CD1c-positive myeloid dendritic cell (primary cell): ENCODE results near the gene CDC16.
A peak's percentile ranks its signal among the peaks of the same experiment; 100 is the strongest.
"Not testable (repeated sequence)": the region's sequence is repeated elsewhere in the genome, so short reads cannot be mapped to it uniquely, and the experiment has no call there.

Experiments used
- DNase-seq: peaks from one replicate; pipeline ENCODE4 v3.0.0-alpha.2; 2016; ENCODE audit errors: extremely low spot score

The CDC16 gene

DNA sequence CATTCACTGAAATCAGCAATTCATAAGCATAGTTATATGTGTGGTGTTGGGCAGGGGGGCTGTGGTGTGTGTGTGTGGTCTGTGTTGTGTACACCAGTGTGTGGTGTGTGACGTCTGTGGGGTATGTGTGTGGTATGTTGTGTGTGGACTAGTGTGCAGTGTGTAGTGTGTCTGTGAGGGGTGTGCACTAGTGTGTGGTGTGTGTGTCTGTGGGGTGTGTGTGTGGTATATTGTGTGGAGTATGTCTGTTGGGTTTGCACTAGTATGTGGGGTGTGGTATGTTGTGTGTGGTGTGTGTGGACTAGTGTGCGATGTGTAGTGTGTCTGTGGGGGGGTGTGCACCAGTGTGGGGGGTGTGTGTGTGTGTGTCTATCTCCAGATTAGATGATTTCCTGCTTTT, 7.2 kb upstream of the CDC16 start:
- DNase-seq = no peak

DNA sequence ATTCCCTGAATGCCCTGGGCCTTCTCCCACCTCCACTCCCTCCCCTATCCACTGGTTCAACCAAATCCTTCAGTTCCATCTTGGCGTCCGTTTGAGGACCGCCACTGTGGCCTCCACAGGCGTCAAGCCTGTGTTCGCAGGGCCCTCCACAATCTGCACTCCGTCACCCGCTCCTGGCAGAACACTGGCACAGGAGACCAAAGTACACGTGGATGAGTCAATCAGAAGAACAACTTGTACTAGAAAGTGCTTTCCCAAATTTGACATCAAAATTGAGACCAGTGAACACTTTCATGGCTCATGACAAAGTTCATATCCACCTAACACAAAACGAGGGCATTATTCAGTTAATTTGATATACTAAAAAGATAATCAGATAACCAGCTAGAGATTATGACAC, 6.5 kb upstream of the CDC16 start:
- no peak for DNase-seq

DNA sequence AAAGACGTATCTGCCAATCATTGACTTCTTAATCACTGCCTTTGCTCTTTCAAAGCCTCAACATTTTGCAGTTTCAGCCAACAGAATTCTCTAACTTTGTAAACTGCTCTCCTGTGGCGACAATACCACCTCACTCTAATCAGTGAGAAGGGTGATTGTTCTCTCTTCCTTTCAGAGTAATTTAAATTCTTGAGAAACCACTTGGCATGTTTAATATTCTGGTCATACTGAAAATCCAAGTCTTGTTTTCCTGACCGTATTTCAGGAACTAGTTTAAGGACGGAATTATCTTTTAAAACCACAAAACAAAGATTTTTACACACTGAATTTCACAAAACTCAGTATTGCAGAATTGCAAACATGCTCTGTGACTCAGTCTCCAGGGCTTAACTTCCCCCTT, 5.2 kb upstream of the CDC16 start:
- peak; percentile 51 for DNase-seq

DNA sequence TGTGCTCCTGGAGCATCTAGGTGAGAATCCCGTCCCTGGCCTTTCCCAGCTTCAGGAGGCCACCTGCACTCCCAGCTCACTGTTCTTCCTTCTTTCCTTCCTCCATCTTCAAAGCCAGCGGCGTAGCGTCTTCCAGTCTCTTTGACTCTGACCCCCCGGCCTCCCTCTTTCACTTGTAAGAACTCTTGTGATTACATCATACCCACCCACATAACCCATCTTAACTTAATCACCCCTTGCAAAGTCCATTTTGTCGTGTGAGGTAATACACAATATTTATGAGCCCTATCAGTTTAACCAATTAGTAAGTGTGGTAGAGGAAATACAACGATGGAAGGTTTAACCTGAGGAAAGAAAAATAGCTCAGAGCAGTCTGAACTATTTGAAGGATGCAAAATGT, 4.6 kb upstream of the CDC16 start:
- DNase-seq = peak; percentile 42

DNA sequence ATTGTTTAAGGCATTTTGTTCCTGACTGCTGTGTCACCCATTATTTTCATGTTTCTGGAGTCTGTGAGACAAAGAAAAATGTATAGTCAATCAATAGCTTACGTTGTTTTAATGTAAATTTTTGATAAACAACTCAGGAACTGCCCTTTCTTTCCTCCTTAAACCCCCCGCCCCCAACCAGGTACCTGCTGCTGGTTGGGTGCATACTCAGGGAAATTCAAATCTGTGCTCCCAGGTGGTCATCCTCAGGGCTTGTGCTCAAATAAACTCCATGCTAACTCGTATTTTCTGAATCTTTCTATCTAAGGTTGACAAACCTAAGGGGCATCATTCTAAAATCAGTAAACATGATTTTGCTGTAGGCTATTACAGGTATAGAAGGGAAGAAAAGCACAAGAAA, 4.1 kb upstream of the CDC16 start:
- no peak for DNase-seq

DNA sequence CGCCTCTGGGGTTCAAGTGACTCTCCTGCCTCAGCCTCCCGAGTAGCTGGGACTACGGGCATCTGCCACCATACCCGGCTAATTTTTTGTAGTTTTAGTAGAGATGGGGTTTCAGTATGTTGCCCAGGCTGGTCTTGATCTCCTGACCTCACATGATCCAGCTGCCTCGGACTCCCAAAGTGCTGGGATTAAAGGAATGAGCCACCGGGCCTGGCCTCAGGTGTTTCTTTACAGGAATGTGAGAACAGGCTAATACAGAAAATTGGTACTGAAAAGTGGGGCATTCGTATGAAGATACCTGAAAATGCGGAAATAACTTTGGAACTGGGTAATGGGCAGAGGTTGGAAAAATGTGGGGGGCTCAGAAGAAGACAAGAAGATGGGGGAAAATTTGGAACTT, 2.8 kb upstream of the CDC16 start:
- no peak for DNase-seq

DNA sequence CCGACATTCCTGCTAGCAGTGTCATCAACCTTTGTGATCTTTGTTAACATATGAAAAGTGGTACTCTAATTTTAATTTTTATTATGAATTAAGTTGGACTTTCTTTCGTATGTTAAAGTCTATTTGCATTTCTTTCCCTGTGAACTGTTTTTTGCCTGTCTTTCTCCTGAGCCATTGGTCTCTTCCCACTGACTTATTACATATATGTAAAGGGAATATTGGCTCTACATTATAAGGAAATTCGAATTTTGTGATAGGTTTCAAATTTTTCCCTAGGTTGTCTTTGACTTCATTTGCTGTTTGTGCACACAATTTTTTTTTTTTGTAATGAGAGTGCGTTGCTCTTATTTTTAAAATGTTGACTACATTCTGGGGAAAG, 442 bp upstream of the CDC16 start:
- DNase-seq = no peak

DNA sequence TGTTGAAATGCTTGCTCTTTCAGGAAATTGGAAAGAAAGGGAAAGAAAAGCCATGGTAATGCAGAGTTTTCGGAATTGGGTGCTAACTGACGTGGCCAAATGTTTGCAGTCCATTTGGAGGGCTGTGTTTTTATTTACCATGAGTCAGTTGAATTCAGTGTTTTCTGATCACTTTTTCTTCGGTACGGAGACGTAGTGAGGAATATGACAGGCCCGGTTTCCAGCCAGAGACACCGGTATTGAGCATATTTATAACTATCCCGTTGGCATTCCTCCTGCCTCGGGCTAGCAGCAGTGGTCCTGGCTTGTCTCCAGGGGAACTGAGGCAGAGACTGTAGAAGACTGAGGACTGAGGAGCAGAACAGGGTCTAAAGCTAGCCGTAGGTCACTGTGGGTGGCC, 1.0 kb downstream of the CDC16 start:
- DNase-seq = no peak

DNA sequence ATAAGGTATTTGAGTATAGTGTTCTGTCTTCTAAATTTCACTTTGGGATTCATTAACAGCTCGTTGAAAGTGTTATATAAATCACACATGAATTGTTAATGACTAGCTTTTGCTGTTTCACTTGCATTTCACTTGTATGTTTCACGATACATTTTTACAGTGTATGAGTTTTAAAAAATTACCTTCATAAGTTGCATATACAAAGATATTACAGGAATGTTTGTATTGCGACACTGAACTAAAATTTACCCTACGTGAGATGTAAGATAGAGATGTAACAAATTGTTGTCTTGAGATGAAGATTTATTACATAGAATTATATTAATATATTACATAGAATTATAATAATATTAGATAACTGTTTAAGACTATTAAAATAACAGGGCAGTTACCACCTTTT, 1.5 kb downstream of the CDC16 start:
- no peak for DNase-seq

DNA sequence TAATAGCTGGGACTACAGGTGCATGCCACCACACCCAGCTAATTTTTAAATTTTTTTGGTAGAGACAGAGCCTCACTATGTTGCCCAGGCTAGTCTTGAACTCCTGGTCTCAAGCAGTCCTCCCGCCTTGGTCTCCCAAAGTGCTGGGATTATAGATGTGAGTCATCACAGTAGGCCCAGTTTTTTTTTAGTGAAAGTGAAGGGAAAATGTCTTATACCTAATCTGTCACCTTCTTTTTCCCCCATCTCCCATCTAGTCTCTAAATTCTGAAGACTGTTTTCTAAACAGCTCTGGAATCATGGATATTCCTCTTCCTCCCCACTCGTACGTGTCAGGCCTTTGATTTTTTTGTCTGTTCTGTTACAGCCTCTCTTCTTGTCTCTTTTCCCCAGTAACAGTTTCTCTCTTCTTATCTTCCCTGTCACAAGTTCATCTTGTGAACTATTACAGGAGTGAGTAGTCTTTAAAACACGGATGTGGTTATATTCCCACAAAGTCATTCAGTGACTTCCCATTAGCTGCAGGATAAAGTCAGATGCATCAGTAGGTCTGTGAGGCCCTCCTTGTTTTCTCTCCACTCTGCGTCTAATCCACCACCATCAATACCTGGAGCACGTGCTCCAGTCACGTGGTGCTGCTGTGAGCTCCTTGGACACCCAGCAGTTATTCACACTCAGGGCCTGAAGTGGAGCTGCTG, 2.9 kb downstream of the CDC16 start:
- DNase-seq = no peak

DNA sequence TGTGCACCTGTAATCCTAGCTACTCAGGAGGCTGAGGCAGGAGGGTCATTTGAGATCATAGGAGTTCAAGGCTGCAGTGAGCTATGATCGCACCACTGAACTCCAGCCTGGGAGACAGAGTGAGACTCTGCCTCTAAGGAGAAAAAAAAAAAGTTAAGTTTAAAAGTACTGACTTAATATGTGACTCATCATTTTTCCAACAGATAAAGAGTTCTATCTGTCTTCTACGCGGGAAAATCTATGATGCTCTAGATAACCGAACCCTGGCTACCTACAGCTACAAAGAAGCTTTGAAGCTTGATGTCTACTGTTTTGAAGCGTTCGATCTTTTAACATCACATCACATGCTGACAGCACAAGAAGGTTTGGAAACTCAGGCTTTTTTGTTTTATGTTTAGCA, 7.2 kb downstream of the CDC16 start:
- no peak for DNase-seq

DNA sequence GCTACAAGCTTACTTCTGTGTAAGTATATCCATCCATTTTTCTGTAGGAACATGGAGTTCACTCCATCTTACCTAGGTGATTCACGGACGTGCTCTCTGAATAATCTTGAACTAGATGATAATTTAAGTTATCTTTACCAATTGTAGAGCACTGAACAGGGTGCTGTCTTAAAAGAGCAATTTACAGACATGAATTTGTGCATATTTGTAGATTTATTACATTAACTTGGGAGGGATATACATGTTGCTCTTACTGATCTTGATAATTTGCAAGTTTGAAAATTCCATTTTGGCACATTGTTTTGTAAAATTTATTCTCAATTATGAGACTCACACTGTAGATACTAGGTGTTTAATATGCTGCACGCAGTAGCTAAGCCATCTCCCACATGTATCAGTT, 9.3 kb downstream of the CDC16 start:
- DNase-seq = no peak

DNA sequence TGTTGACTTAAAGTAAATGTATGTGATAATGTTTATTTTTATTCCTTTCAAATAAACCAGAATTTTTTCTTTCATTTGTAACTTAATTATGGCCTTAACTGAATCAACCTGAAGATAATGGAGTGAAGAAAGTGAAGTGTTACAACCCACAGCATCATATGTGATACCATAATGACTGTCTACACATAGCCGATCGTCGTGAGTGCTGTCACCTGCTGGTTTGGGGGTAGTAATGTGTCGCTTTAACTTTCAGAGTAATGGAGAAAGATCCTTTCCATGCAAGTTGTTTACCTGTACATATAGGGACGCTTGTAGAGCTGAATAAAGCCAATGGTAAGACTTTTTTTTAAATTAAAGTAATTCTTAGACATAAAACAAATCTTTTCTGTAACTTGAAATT, 9.9 kb downstream of the CDC16 start:
- DNase-seq = no peak

DNA sequence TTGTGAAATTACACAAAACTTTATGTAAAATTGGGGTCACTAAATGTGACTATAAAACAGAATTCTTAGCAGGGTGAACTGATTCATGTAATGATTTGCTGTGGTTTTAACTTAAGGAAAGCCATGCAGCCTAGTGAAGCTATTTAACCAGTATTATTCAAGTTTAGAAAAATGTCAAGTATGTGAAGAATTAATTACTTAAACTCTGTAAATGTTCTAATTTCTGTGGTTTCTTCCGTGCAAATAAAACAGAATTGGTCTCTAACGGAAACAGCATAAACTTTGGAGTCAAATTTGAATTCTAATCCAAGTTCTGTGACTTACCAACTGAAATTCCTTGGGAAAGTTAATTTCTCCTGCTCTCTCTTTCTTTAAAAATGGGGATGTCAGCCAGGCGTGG, 13.3 kb downstream of the CDC16 start:
- no peak for DNase-seq

DNA sequence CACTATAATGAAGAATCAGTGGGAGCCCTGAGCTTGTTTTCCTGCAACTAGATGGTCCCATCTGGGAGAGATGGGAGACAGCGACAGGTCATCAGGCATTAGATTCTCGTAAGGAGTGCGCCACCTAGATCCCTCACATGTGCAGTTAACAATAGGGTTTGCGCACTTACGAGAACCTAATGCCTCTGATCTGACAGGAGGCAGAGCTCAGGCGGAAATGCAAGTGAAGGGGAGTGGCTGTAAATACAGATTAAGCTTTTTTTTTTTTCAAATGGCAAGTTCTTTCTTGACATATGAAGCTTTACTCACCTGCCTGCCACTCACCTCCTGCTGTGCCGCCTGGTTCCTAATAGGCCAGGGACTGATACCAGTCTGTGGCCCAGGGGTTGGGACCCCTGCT, 14.4 kb downstream of the CDC16 start:
- DNase-seq = no peak

DNA sequence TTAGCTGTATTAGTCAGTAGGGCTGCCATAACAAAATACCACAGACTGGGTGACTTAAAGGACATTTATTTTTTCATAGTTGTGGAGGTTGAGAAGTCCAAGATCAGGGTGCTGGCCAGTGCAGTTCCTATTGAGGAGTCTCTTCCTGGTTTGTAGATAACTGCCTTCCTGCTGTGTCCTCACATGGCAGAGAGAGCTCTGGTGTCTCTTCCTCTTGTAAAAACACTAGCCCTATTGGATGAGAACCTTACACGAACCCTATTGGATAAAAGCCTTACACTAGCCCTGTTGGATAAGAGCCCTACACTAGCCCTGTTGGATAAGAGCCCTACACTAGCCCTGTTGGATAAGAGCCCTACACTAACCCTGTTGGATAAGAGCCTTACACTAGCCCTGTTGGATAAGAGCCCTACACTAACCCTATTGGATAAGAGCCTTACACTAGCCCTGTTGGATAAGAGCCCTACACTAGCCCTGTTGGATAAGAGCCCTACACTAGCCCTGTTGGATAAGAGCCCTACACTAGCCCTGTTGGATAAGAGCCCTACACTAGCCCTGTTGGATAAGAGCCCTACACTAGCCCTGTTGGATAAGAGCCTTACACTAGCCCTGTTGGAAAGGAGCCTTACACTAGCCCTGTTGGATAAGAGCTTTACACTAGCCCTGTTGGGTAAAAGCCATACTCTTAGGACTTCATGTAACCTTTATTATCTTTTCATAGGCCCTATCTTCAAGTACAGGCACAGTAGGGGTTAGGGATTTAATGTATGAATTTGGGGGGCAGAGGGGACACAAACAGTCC, 17.1 kb downstream of the CDC16 start:
- not testable (repeated sequence) for DNase-seq

DNA sequence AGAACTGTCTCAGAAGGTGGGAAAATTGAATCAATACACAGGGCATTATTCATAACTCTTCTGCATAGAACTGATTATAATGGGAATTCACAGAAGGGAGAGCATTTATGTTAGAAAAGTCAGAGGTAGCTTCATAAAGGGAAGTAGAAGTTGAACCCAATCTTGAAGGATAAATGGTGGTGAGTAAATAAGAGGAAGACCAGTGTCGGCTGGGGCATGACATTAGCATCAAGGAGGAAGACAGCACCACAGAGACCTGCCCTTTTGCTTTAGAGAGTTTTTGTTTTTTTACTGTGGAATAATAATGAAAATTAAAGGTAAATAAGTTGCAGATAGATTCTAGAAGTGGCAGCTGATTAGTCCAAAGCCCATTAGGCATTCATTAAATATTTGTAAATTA, 21.9 kb downstream of the CDC16 start:
- DNase-seq = no peak

DNA sequence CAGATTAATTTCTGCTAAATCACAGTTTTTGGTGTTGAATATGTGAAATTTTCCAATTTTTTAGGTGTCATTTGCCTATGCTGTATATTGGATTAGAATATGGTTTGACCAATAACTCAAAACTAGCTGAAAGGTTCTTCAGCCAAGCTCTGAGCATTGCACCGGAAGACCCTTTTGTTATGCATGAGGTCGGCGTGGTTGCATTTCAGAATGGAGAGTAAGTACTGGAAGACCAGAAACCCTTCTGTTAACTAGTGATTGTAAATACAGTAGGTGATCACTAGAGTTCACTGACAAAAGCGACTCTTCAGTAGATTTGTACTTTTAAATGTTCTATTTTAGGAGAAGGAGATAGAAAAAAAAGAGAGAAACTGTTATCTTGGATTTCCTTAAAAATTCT, 22.3 kb downstream of the CDC16 start:
- DNase-seq = no peak

DNA sequence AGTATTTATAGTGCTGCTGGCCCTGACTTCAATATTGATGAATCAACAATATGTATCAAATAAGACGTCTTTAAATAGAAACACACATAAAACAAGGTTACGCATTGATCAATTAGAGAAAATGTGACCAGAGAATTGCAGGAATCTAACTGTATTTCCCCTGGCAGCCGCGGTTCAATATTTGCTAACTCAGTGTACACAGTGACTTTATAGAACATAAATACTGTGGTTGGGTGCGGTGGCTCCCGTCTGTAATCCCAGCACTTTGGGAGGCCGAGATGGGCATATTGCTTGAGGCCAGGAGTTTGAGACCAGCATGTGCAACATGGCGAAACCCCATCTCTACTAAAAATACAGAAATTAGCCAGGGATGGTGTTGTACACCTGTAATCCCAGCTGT, 23.9 kb downstream of the CDC16 start:
- DNase-seq = no peak

DNA sequence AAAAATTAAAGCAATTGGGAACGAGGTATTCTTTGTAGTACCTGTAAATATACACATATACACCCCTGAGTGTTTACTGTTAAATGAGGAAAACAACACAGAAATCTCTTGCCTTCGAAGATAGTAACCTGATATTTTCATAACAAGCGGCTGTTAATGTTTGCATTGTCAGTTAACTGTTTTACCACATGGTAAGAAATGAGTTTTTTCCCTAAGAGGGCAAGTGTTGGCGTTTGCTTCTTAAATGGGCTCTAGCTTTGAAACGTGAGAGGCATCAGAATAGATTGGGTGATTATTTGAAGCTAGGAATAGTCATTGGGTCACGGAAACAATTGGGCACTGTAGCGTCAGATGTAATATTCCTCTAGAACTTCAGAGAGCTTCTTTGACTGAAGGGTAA, 24.7 kb downstream of the CDC16 start:
- DNase-seq = no peak

DNA sequence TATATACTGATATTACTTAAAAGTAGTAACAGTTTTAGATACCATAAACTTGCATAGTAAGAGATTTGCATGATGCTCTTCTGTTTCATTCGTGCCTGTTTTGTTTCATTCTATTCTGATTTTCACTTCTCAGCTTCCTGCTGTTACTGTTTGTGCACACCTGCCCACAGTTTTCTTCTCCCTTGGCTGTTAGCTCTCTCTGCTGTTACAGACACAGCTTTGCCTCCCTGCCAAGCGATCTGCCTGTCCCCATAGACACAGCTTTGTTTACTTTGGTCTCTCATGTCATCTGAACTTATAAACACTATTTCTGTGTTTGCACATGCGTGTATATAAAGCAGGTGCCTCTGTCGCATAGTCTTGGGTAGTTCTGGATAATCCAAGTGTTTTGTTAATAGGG, 25.3 kb downstream of the CDC16 start:
- DNase-seq = no peak

DNA sequence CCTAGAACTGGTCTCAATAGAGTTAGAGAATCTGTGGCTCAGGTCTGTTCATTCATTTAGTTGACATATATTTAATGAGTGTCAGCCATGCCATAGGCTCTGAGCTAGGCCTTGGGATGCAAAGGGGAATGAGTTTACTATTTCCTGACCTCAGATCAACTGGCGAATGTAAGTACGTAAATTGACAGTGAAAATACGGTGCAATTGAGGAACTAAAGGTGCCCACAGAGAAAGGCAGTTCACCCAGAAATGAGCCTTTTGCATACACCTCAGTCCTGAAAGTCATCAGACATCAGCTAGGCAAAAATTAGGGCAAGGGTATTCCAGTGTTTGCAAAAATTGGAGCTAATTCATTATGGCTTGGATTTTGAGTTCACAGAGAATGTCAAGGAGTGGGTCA, 26.1 kb downstream of the CDC16 start:
- no peak for DNase-seq

DNA sequence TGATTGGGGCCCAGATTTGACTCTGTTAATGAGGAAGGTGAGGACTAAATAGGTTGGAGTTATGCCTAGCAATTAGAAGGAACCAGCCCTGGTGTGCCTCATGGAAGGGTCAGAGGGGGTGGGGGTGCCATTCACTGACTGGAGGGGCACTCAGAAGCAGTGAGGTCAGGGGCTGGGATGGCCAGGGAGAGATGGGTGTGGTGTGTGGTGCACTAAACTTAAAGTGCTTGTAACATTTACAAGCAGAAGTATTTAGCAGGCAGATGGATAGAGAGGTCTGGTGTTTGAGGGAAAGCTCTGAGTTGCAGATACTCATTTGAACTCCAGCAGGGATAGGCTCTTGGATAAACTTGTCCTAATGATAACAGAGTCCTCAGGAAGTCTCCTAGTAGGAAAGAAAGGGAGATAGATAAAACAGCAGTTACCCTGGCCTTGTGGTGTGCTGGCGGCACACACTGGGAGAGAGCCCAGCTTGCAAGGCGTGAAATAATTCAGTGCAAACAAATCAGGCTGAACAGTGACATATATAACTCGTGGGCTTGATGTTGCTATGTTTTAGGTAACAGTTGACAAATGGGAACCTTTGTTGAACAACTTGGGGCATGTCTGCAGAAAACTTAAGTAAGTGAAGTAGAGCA, 26.8 kb downstream of the CDC16 start:
- no peak for DNase-seq
